Stimulated activated CD8-positive, alpha-beta memory T cell treated with anti-CD3 and anti-CD28 coated beads, Interleukin-4, amount 100 ng/mL, for 1 hour (primary cell): ENCODE data around the gene SLC26A11.
A peak's percentile ranks its signal among the peaks of the same experiment; 100 is the strongest.
"Not testable (repeated sequence)": the region's sequence is repeated elsewhere in the genome, so short reads cannot be mapped to it uniquely, and the experiment has no call there.

ENCODE experiments used
- DNase-seq, 2 donors: peaks; one replicate each; pipeline ENCODE4 v3.0.0-alpha.2; 2020; ENCODE audit warnings: low read depth in 2 of 2, low spot score in 1 of 2

Gene SLC26A11

DNA sequence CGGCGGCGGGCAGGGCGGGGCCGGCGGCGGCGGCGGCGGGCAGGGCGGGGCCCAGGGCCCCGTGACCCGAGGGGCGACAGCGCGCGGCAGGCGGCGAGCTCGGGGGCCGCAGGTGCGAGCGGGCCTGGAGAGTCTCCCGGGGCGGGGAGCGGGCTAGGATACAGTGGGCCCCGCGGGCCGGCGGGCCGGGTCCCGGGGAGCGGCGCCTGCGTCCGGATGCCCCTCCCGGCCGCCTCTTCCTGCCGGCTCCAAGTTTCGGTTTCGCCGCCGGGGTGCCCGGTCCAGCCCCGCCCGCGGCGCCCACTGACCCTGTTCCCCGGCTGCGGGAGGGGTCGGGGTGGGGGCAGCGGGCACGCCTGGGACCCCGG lies 40.5 kb downstream of the SLC26A11 start, which contains the start of gene RNF213:
TSS of gene RNF213 (plus strand) at position 62 of the 368 bp plus-strand sequence. CDS start 2,830 bp downstream, outside the sequence.
- no peak for DNase-seq

DNA sequence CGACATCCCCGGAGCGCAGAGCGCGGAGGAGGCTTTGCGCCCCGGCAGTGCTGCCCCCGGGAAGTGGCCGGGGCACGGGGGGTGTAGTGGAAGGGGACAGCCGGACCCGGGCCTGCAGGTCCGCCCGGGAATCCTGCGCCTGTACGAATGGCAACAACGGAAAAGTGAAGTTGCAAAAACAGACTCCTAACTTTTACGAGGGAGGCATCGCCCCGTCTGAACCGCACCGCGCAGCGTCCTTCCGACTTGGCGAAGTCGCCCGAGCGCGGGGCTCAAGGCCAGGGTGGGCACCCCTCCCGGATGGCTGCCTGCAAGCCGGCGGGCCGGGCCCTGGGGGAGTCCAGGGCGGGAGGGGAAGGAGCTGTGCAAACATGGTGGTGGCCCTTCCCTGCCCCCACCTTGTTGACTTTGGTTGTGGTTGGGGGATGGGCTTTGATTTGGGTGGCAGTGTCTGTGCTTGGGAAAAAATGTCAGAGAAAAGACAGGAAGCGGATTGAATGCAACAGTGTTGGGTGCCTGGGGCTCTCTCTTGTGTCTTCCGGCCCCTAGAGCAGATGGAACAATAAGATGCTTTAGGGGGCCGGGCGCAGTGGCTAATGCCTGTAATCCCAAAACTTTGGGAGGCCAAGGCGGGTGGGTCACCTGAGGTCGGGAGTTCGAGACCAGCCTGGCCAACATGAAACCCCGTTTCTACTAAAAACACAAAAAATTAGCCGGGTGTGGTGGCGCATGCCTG lies 41.1 kb downstream of the SLC26A11 start:
- no peak for DNase-seq

DNA sequence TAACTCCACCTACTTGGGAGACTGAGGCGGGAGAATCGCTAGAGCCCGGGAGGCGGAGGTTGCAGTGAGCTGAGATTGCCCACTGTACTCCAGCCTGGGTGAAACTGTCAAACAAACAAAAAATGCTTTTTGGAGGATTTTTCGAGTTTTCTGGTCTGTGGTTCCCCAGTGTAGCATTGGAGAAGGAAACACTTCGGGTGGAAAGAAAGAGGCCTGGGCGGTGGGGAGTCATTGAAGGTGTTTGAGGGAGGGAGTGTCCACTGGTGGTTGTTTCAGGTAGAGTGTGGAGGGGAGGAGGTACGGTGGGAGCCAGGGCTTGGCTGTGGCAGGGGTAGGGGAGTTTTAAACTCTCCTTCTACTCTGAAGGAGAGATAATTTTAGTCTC lies 41.7 kb downstream of the SLC26A11 start:
- DNase-seq = no peak

DNA sequence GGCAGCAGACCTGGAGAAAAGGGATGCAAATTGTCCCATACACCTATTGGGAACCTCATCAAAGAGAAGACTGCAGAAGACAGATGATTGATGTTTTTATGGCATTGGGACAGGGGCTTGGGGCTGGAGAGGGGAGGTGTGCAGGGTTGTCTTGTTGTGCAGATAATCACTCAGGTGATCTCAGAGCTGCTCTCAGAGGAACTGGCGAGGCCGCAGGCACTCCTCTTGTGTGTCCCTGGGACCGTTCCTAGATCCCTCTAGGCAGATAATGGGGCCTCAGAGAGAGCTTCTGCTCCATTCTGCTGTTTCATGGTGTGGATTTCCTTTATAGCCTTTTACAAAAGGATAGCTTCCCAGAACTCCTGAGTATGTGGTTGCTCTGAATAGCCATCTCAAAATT lies 42.1 kb downstream of the SLC26A11 start:
- DNase-seq = no peak

DNA sequence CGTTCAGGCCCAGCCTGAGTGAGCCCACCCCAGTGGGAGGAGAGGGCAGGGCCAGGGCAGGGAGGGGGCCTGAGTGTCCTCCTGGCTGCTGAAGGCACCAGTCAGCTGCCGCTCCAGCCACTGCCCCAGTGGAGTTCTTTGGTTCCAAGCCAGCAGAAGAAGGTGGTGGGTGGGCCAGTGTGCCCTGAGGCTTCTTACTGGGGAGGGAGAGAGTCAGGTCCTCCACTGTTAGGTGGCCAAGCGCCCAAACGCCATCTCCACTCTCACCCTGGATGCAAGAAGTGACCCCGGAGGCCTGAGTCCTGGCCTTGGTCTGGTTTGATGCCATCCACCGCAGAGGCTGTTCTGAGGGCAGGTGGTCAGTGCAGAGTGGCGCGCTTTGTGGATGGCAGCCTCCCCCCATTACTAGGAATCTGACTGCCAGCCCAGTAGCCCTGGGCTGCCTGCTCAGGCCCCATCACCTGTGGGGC lies 42.6 kb downstream of the SLC26A11 start:
- no peak for DNase-seq

DNA sequence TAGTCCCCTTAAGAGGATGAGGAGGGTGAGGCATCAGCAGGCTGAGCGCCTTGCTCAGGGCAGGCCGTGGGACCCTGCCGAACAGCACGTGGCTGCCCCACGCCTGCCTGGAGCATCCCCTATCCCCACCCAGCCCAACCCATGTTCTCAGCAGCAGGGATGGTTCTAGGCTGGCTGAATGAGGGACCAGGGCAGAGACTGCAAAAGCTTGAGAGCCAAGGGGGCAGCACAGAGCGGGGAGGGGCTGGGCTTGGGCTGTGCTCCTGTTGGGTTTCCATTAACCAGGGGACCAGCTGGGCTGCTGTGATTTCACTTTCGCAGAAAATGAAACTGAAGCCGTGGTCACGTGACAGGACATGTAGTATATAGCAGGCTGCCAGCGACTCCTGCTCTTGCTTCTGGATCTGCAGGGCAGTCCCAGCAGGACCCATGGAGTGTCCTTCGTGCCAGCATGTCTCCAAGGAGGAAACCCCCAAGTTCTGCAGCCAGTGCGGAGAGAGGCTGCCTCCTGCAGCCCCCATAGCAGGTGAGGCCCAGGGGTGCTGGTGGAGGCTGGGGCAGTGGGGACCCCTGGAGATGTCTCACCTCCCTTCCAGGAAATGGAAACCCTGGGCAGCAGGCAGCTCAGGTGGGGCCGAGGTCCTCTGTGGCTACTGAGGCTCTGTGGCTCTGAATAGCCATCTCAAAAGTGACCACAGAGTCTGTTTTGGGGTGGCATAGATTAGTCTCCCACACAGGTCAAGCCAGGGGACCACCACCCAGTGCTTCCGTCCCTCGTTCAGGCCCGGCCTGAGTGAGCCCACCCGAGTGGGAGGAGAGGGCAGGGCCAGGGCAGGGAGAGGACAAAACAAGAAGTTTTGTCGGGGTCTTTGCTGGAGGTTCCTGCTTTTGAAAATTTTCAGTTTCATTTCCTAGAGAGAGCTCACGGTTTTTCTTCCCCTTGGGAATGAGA lies 43.3 kb downstream of the SLC26A11 start:
- DNase-seq = peak; percentile 53 to 82

DNA sequence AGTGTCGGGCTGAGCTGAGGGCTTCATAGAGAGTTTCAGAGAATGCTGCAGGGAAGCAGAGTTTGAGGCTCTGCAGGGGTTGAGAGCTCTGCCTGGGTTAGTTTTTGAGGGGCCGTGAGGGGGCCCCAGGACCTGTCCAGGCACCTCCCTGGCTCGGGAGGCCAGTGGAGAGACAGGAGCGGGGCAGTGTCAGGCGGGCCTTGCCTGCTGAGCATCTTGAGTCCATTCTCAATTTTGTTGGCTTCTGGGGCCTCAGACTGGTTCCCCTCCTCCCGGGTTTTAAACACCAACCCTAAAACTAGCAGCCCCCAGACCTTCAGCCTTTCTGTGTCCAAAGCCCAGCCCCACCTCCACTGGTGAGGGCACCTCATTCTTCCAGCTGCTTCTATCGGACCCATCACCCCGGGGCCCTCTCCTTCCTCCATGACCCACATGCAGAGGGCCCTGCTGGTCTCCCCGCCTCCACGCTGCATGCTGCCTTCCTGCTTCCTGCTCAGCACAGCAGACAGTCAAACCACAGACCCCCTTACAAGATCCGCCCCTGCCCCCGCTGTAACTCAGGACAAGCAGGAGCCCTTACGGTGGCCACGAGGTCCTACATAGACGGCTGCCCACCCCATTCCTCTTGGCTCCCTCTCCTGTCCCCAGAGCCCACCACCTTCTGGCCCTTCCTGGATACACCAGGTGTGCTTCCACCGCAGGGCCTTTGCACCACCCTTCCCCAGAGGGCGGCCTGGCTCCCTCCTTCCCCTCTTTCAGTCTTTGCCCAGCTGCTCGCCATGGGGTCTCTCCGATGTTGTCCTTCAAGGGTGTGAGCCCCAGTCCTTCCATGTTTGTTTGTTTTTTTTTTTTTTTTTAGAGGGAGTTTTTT lies 44.2 kb downstream of the SLC26A11 start:
- DNase-seq = no peak

DNA sequence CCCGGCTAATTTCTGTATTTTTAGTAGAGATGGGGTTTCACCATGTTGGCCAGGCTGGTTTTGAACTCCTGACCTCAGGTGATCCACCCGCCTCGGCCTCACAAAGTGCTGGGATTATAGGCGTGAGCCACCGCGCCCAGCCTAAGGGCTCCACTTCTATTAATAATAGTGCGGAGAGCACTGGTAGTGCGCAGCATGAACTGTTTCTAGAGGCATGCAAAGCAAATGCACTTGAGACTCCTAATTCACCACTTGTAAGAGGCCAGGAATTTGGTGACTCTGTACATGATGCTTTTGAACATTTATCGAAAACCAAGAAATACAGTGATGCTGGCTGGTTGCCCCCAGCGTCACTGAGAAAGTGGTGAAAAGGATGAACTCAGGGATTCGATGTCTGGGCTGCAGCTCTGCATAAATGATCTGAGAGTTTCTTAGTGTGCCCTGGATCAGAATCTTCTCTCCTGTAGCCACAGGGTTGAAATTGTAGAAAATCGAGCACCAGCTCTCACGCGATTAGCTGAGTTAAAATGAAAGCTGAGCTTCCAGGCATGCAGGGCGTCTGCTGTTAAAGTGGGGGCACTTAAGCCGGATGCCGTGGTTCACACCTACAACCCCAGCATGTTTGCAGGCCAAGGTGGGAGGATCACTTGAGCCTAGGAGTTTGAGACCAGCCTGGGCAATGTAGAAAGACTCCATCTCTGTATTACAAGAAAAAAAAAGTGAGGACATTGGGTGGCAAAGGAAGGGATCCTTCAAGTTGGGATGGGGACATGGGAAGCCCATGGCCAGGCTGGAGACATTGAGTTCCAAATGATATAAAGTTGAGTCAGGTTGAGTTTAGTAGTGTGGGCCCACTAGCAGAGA lies 45.2 kb downstream of the SLC26A11 start:
- DNase-seq = no peak

DNA sequence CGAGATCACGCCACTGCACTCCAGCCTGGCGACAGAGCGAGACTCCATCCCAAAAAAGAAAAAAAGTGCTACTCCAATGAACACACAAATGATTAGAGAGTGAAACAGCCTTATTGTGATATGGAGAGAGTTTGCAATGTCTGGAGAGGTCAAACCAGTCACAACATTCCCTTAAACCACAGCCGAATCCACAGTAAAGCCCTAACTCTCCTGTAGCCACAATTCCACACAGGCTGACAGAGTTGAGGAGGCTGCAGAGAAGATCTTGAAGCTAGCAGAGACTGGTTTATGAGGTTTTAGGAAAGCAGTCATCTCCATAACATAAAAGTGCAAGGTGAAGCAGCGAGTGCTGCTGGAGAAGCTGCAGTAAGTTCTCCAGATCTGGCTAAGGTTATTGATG lies 47.2 kb downstream of the SLC26A11 start:
- no peak for DNase-seq

DNA sequence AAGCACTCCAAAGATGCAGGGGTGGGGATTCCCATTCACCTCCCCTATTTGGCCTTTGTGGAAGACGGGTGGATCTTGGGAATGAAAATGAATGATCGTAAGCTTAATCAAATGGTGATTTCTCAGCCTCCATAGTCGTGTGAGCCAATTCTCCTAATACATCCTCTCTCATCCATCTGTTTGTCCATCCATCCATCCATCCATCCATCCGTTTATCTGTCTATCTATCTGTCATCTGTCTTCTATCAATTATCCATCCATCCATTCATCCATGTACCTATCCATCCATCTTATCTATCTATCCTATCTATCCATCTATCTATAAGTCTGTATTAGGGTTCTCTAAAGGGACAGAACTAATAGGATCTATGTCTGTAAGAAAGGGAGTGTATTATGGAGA lies 48.2 kb downstream of the SLC26A11 start:
- DNase-seq = no peak

DNA sequence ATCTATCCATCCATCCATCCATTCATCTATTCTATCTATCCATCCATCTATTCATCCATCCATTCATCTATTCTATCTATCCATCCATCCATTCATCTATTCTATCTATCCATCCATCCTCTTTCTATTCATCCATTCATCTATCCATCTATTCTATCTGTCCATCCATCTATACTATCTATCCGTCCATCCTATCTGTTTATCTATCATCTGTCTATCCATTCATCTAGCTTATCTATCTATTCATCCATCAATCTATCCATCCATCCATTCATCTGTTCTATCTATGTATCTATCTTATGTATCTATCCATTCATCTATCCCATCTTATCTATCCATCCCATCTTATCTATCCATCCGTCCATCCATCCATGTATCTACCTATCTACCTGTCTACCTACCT lies 49.2 kb downstream of the SLC26A11 start:
- no peak for DNase-seq

DNA sequence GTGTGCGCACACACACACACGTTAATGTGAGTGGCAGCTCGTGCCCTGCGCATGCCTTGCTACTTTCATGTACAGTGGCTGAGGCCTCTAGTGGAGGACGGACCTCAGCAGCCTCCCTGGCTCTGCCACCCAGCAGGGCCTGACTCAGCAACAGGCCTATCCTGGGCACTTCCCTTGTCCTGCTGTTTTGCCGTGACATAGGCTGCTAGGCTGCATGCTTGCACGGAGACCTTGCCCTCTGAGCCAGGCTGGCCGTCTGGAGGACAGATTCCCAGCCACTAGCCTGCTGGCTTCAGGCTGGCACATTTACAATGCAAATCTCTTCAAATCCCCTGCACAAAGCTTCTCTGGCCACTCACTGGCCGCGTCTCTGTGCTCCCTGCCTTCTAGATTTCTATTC lies 49.9 kb downstream of the SLC26A11 start:
- DNase-seq = no peak

DNA sequence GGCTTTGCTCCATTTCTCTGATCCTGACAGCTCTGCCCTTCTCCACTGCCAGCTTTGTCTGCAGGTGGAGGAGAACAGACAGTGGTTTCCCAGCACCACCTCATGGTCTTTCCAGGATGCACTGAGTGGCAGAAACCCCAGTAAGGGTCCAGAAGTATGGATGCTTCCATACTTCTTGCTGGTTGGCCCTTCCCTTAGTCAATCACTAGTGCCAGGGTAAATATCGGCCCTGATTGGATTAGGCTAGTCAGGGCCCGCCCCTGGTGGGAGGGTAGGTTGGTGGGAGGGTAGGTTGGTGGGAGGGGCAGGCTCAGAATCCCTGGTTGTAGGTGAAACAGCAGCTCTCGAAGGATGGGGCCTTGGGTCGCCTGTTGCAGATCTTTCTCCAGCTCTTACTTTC lies 50.6 kb downstream of the SLC26A11 start:
- DNase-seq = no peak

DNA sequence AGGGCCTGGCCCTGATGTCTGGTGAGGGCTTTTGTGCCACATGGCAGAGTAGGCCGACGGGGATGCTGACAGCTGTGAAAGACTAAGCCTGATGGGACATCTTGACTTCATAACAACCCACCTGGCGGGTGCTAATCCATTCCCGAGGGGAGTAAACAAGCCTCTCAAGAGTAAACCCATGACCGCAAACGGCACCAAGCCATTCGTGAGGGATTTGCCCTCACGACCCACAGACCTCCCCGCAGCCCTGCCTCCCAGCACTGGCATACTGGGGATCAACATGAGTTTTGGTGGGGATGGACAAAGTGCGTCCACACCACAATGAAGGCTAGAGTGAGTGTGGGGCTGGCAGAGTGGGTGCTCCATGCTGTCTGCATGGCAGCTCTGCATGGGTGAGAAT lies 52.1 kb downstream of the SLC26A11 start:
- no peak for DNase-seq

DNA sequence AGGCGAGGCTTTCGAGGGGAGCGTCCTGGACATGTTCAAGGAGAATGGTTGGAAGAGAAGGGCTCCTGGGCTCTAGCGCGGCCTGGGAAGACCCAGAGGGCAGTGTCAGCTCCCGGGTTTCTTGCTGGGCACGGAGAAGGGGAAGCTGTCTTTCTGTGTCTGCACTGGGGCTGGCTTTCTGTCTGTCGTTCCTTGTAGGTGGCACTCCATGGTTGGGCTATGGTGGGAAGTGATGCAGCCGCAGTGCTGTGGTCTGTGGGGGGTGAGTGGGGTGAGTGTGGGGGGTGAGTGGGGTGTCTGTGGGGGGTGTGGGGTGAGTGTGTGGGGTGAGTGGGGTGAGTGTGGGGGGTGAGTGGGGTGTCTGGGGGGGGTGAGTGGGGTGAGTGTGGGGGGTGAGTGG lies 54.1 kb downstream of the SLC26A11 start:
- DNase-seq = no peak

DNA sequence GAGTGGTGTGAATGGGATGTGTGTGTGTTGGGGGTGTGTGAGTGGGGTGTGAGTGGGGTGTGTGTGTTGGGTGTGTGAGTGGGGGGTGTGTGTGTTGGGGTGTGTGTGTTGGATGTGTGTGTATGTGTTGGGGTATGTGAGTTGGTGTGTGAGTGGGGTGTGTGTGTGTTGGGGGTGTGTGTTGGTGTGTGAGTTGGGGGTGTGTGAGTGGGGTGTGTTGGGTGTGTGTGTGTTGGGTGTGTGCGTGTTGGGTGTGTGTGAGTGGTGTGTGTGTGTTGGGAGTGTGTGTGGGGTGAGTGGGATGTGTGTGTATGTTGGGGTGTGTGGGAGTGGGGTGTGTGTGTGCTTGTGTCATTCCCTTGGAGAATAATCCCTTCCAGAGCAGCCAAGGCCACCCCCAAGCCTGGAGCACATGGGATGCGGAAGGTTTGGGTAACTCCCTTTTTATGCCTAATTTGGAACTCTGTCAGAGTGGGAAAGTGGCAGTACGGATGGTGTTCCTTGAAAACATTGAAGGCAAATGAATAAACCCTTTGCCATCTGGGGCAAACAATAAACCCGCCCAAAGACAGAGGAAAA lies 54.7 kb downstream of the SLC26A11 start:
- DNase-seq = no peak

DNA sequence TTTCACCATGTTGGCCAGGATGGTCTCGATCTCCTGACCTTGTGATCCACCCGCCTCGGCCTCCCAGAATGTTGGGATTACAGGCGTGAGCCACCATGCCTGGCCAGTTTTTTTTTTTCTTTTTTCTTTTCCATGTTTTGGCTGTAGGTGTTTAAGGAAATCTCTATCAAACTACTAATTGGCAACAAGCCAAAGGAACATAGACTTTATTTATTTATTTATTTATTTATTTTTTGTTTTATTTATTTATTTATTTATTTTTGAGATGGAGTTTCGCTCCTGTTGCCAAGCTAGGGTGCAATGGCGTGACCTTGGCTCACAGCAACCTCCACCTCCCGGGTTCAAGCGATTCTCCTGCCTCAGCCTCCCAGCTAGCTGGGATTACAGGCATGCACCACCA lies 55.6 kb downstream of the SLC26A11 start:
- not testable (repeated sequence) for DNase-seq

DNA sequence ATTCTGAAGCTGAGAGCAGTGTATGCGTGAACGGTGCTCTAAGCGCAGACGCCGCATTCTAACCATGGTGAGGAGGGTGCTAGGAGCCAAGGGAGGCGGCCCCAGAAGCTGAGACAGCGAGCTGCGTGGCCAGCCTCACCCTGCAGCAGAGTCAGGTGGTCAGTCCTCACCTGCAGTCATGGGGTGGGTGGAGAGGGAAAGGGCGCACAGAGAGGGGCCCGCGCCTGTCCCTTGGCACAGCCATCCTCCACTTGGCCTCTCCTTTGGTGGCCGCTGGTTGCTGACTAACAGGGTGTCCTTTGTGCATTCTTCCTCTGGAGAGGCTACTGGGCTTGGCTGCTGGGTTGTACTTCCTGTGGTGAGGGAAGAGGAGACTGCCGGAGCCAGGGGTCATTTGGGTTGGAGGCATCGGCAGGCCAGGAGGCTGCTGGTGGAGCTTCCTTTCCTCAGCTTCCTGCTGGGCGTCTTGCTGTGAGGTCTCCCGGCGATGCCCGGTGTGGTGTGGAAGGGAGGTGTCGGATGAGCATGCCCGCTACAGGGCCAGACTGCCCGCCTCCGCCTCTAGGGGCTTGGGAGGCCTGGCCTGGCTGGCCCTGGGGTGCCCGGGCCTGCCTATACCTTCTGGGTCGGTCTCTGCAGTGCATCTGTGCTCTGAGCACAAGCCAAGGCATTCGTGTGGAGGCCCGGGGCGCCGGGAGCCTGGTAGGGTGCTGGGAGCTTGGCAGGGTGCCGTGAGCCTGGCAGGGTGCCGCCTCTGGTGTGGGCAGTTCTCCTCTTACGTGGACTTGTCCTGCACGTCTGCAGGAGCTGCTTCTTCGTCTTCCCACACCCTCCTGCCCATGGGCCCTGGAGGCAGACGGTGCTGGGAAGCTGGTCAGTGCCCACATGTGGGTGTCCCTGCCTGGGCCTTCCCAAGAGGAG lies 57.8 kb downstream of the SLC26A11 start:
- DNase-seq = no peak

DNA sequence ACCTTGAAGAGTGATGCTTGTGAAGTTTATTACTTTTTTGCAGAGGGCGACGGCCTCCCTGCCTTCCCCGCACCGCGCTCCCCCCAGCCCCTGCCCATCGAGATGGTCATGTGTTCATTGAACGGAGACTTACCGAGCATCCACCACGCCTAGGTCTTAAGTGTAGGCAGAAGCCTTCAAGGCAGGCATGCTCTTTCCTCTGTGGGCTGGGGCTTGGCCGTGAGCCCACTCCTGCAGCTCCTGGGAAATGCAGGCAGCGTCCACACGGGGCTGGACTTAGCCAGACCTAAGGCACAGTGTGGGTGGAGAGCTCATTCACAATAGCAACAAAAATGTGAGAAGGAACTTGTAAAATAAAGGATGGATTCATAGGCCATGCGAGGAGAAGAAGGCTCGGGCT lies 59.7 kb downstream of the SLC26A11 start:
- DNase-seq = no peak
